ENCODE measurements around the gene SASH3. TPM values are rescaled to one million over a fixed set of nuclear protein-coding genes. Genes with fewer than 3 reads are reported as not detected.

Gene SASH3
- total and polyA plus RNA-seq, 8 donors: 0.58 to 12.1 (median 3.5) TPM; not detected in 1

GRCh38 chrX:129842510-129843208, 62.9 kb downstream of the SASH3 start:
- Histone ChIP-seq H3K27me3 (no peaks in the 10 kb centered on the region), H3K27ac (peak overlapping the region; percentile 84 to 94 (median 88)), H3K9me3 (no peaks in the 10 kb centered on the region), H3K4me1 (peaks cover 0 to 33% (median 6%) of the 10 kb centered on the region in 4 donors), H3K4me3 (peak overlapping the region; percentile 59 to 73 (median 72)), H3K36me3 (peaks cover 0 to 6% (median under 1%) of the 10 kb centered on the region in 4 donors)
- DNase-seq: peak; percentile 55 to 57
- WGBS, 5 donors: 2 to 42% (median 12%) methylated on average over 15 to 17 of the region's 17 CpGs
- no peak for TF ChIP-seq CTCF (IDR thresholded peaks at IDR 0.05)
- TF ChIP-seq POLR2AphosphoS5 (IDR thresholded peaks at IDR 0.05): peak in 1 of 3 donors; percentile 41
- intact Hi-C loops (cut with DNase I; ENCODE audit: low total_unique reads): no loop called here

- peak overlapping the region; percentile 59 to 73 (median 72) for H3K4me3 ChIP-seq
- intact Hi-C loops (cut with DNase I; ENCODE audit: low total_unique reads): no loop called here
- DNase-seq: no peak
These were observed 63.4 kb downstream of the SASH3 start for GRCh38 chrX:129843209-129843458.

GRCh38 chrX:129843459-129844306, 63.9 kb downstream of the SASH3 start, which contains the start of gene ZDHHC9:
Gene ZDHHC9 (minus strand): TSS chrX:129843886. CDS start chrX:129841945, 1,941 bp downstream.
- no peaks in the 10 kb centered on the region for H3K27me3 ChIP-seq
- peak; percentile 89 to 96 for DNase-seq
- H3K4me1 ChIP-seq: peaks cover 0 to 33% (median 6%) of the 10 kb centered on the region in 4 donors
- H3K36me3 ChIP-seq: no peaks in the 10 kb centered on the region
- 0 to 54% (median 8%) methylated on average over 14 to 66 of the region's 72 CpGs for WGBS, 5 donors
- no peaks in the 10 kb centered on the region for H3K9me3 ChIP-seq
- H3K4me3 ChIP-seq: peak within 1 kb of the TSS; percentile 59 to 73 (median 72)
- peak; percentile 13 to 51 (median 31) for TF ChIP-seq POLR2AphosphoS5 (IDR thresholded peaks at IDR 0.05)
- TF ChIP-seq POLR2A (IDR thresholded peaks at IDR 0.05): peak in 1 of 4 donors; percentile 30
- peak in 1 of 7 experiments; percentile 9 for TF ChIP-seq CTCF (IDR thresholded peaks at IDR 0.05)
- TF ChIP-seq EP300 (IDR thresholded peaks at IDR 0.05): no peak
- peak within 1 kb of the TSS; percentile 84 to 94 (median 88) for H3K27ac ChIP-seq
- intact Hi-C loops (cut with DNase I; ENCODE audit: low total_unique reads): no loop called here

More at GRCh38 chrX:129843209-129843458, 63.4 kb downstream of the SASH3 start:
- no peaks in the 10 kb centered on the region for H3K9me3 ChIP-seq
- TF ChIP-seq POLR2AphosphoS5 (IDR thresholded peaks at IDR 0.05): no peak
- no peak for TF ChIP-seq POLR2A (IDR thresholded peaks at IDR 0.05)
- WGBS, 5 donors: 1 to 59% (median 20%) methylated on average over 15 to 23 of the region's 23 CpGs
- peaks cover 0 to 33% (median 6%) of the 10 kb centered on the region in 4 donors for H3K4me1 ChIP-seq
- H3K27ac ChIP-seq: peak overlapping the region; percentile 84 to 94 (median 88)
- no peaks in the 10 kb centered on the region for H3K27me3 ChIP-seq
- peaks cover 0 to 2% (median 0%) of the 10 kb centered on the region in 4 donors for H3K36me3 ChIP-seq

Small RNA genes within 50 kb of the gene (small RNA-seq; reads per million reads assigned to genes)
- gene RF00017: 0 reads per million in 4 donors

Other genes starting within 250 kb of the SASH3 start
- 10 to 100 TPM; 17.9 to 36.2 (median 23.6) TPM for gene OCRL, start 239.7 kb upstream of the SASH3 start, total RNA-seq
- 1 to 10 TPM; 7.9 to 8.4 (median 8.2) TPM for gene OCRL, start 239.7 kb upstream of the SASH3 start, polyA plus RNA-seq
- gene APLN, start 125.0 kb upstream of the SASH3 start, total RNA-seq: under 1 TPM in 2 of 5 donors, not detected in 3; 0.18 to 0.45 TPM
- 1 to 10 TPM in 1 of 3 donors, under 1 TPM in 1, not detected in 1; 0.30 to 1.1 TPM for gene APLN, start 125.0 kb upstream of the SASH3 start, polyA plus RNA-seq
- 10 to 100 TPM in 1 of 5 donors, 1 to 10 TPM in 3, under 1 TPM in 1; 0.72 to 16.3 (median 2.2) TPM for gene XPNPEP2, start 41.0 kb upstream of the SASH3 start, total RNA-seq
- 1 to 10 TPM in 1 of 3 donors, under 1 TPM in 2; 0.33 to 1.2 (median 0.92) TPM for gene XPNPEP2, start 41.0 kb upstream of the SASH3 start, polyA plus RNA-seq
- gene ZDHHC9, start 63.9 kb downstream of the SASH3 start, total RNA-seq: 10 to 100 TPM in 4 of 5 donors, not detected in 1; 17.4 to 30.1 (median 27.7) TPM
- gene ZDHHC9, start 63.9 kb downstream of the SASH3 start, polyA plus RNA-seq: 1 to 10 TPM; 8.1 to 9.5 (median 8.7) TPM
- 10 to 100 TPM in 3 of 5 donors, 1 to 10 TPM in 2; 4.1 to 18.1 (median 14.0) TPM for gene UTP14A, start 126.2 kb downstream of the SASH3 start, total RNA-seq
- gene UTP14A, start 126.2 kb downstream of the SASH3 start, polyA plus RNA-seq: 10 to 100 TPM; 10.5 to 15.6 (median 12.4) TPM
- 10 to 100 TPM in 1 of 5 donors, 1 to 10 TPM in 3, under 1 TPM in 1; 0.89 to 16.8 (median 2.9) TPM for gene BCORL1, start 202.7 kb downstream of the SASH3 start, total RNA-seq
- gene BCORL1, start 202.7 kb downstream of the SASH3 start, polyA plus RNA-seq: 1 to 10 TPM; 1.0 to 3.4 (median 2.4) TPM

Data from stomach (tissue), 9 donors.